Mammary epithelial cell (primary cell): ENCODE measurements around the gene LCE4A.

Source experiments
- CTCF ChIP-seq, 2 donors: IDR thresholded peaks in 1 of 2; conservative IDR thresholded peaks in 1 of 2; 2 replicates each; pipeline ENCODE4 v1.5.1; 2011 to 2012; ENCODE audit warnings: inconsistent platforms in 2 of 2, low read length in 2 of 2, mild to moderate bottlenecking in 2 of 2, control low read depth in 1 of 2, low read depth in 1 of 2; ENCODE audit not compliant: insufficient read depth in 1 of 2; ENCODE audit errors: extremely low read depth in 1 of 2
- EZH2 ChIP-seq: IDR thresholded peaks from 2 replicates; pipeline ENCODE4 v1.6.1; 2012; ENCODE audit warnings: low read length, inconsistent platforms, borderline replicate concordance

GRCh38 chr1:152718238-152718637 lies 10.3 kb downstream of the LCE4A start:
- no peak for TF ChIP-seq CTCF (conservative IDR thresholded peaks at IDR 0.05 in 1 of 2, IDR thresholded peaks at IDR 0.05 in 1 of 2; ENCODE audit: extremely low read depth in 1 of 2, insufficient read depth in 1 of 2, low read depth in 1 of 2, low read length in 2 of 2)
- no peak for TF ChIP-seq EZH2
